Brain pericyte (primary cell): Measurements from ENCODE around the gene DLG4.

Source experiments
- DNase-seq: peaks from one replicate; pipeline ENCODE4 v3.0.0-alpha.2; 2012; ENCODE audit warnings: low read depth, low spot score

The DLG4 gene

GRCh38 chr17:7229504-7229903 is 9.9 kb upstream of the DLG4 start:
- no peak for DNase-seq

- DNase-seq: no peak
Measured at GRCh38 chr17:7228920-7229319, 9.3 kb upstream of the DLG4 start.

GRCh38 chr17:7226721-7227710 is 7.4 kb upstream of the DLG4 start:
- no peak for DNase-seq

DNA sequence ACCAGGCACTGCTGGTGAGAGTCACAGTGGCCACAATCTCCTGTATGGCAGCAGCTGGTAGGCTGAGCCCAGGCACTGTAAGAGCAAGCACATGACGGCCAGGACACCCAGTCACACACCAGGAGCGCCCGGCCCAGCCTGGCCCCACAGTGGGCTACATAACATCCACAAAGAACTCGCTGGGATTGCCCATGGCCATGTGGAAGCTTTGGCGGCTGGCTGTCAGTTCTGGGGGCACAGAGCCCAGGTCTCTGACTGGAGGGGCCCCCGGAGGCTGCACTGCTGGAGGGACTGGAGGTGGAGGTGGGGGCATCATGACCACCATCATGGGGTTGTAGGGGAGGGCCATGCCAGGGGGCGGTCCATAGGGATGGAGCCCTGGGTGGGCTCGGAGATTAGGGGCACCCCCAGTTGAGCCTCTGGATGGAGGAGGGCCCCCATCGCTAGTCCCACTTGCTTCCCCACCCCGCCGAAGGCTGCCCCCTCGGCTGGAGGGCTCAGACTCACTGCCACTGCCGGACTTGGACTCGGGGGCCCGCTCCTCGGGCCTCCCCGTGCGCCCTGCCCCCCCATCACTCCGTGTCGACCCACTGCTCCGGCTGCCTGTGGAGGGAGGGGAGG is 6.2 kb upstream of the DLG4 start:
- no peak for DNase-seq

GRCh38 chr17:7224661-7225111 is 5.0 kb upstream of the DLG4 start:
- no peak for DNase-seq

DNA sequence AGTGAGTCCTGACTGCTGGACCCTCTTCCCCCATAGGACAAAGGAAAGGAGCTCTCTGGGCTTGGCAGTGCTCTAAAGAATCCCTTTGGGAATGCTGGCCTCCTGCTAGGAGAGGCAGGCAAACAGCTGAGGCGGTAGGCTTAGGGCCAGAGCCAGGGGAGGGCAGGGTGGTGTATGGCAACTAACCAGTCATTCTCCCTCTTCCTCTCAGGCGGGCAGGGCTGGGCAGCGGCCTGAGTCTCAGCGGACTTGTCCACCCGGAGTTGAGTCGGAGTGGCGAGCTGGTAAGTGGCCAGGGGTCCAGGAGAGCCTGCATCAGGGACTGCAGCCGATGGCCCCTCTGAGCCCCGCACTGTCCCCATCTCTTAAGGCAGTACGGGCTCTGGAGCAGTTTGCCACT is 4.5 kb upstream of the DLG4 start:
- no peak for DNase-seq

- DNase-seq: no peak
Measured at GRCh38 chr17:7223375-7223774, 3.7 kb upstream of the DLG4 start.

DNA sequence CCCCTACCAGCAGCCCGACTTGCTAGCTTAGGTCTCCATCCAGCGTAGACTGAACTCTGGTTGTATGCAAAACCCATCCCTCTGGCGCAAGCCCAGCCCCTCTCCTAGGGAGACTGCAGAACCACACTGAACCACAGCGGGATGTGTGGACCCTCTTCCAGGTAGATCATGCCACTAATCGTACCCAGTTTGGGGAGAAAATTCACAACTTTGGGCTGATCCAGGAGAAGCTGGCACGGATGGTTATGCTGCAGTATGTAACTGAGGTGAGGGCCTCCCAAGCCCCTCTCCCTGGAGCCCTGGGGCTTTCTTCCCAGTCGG is 3.3 kb upstream of the DLG4 start:
- no peak for DNase-seq

DNA sequence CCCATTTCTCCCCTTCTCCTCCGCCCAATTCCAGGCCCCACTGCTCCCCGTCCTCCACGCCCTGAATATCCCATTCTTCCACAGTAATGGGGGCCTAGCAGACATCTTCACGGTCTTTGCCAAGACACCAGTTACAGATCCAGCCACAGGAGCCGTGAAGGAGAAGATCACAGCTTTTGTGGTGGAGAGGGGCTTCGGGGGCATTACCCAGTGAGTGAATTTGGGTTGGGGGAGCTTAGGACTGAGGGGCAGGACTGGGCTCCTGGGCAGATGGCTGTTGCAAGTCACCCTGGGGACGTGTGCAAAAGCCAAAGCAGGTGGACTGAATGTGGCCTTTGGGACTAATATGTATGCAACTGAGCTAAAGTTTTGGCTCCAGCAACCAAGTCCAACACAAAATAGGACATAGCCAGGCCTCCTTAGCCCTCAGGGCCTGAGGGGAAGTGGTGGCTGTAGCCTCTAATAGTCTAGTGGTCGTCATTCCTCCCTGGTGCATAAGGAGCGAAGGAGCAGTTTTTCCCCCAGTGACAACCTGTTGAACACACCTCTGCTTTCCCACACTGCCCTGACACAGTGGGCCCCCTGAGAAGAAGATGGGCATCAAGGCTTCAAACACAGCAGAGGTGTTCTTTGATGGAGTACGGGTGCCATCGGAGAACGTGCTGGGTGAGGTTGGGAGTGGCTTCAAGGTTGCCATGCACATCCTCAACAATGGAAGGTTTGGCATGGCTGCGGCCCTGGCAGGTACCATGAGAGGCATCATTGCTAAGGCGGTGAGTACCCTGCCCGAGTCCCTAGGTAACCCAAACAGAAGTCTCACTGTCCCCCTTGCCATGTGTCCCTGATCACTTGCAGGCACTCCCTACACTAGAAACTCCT is 2.7 kb upstream of the DLG4 start:
- DNase-seq: no peak

GRCh38 chr17:7221278-7222092 is 1.8 kb upstream of the DLG4 start:
- no peak for DNase-seq

GRCh38 chr17:7220593-7221277 is 1.1 kb upstream of the DLG4 start:
- no peak for DNase-seq

GRCh38 chr17:7219229-7219811 is 316 bp downstream of the DLG4 start:
- no peak for DNase-seq

DNA sequence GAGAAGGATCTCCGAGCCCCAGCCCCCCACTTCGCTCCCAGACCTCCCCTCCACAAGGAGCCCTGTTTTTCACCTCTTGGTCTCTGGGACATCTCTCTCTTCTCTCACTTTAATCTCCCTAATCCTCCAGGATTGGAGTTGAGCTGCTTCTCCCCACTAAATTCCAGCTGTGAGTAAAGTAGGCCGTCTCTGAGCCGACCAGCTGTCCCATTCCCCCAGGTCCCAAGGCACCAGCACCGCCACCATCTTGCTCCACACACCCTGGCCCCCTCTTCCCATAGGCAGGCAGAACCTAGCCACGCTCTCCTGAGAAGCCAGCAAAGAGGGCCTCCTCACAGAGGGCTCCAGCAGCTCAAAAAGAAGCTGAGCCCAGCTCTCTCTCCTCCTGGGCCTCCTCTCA is 878 bp downstream of the DLG4 start:
- no peak for DNase-seq

GRCh38 chr17:7218166-7218565 is 1.5 kb downstream of the DLG4 start:
- DNase-seq: no peak

- no peak for DNase-seq
Measured at GRCh38 chr17:7217113-7217987, 2.3 kb downstream of the DLG4 start.

- DNase-seq: no peak
Measured at GRCh38 chr17:7216242-7217112, 3.2 kb downstream of the DLG4 start.

DNA sequence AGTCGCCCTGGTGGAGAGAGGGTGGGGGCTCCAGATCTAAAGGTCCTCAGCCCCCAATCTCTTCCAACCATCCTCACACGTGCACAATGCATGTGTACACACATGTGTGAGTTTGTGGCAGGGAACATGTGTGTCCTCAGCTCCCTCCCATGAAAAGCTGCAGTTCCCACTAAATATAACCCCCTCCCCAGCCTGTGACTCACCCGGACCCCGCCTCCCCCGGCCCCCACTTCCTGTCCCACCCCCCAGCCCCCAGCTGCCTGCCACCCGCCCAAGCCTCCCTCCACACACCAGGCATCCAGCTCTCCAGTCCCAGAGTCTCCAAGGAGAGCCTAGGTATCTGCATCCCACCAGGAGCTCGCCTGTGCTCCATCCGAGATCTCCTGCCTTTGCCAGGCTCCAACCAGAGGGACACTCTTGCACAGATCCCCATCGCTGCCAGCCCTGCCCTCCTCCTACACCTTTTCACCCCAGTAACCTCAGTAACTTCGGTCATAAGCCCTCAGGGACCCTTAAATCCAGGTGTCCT is 3.9 kb downstream of the DLG4 start:
- no peak for DNase-seq

DNA sequence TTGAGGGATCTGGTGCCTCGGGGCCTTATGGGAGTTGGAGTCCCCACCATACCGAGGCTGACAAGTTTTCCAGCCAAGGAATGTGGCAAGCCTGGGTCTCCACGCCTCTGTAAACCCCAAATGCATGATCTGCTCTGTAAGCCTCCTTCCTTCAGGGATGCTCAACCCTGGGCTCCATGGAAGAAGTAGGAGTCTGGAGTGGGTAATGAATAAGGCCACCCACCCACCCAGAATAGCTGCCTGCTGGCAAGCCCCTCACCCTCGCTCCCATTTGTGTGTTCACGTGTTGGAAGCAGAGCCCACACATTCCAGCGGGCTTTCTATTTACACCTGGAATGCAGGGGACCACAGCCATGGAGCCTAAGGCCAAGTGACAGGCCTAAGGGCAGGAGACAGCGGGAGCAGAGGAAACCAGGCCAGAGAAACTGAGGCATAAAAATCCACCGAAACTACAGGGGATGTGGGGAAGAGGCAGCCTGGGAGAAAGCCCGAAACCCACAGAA is 4.4 kb downstream of the DLG4 start:
- DNase-seq: no peak
